IMR-90 (cell line): ENCODE data around the gene ANO8. TPM values are rescaled to one million over a fixed set of nuclear protein-coding genes. Genes with fewer than 3 reads are reported as not detected.

Experiments
- ATAC-seq: fragments of 200-7000 bp; cut with Tn5 transposase; 2 replicates; pipeline ENCODE4 v1.9.1; 2020; ENCODE audit warnings: low read depth, mild to moderate bottlenecking, moderate library complexity
- BruUV-seq: library from RNA; stranded (reverse); fragments of 400-500 nt; replicated peaks from 2 replicates; lab custom pipeline; 2021; lab: Mats Ljungman, UMichigan
- CTCF ChIA-PET: fragments of 300-600 bp; formaldehyde crosslinking; extraction: SDS; loops from one replicate; lab custom pipeline; 2021; ENCODE audit warnings: antibody characterized with exemption; lab: Yijun Ruan, JAX
- POLR2A ChIA-PET: fragments of 300-600 bp; sonication (Branson Sonifier 250); formaldehyde crosslinking; loops from one replicate; lab custom pipeline; 2022; ENCODE audit warnings: antibody characterized with exemption; ENCODE audit not compliant: unreplicated experiment; lab: Charles Lee
- DNase-seq: peaks from one replicate; pipeline ENCODE4 v3.0.0; 2013
- H2AFZ ChIP-seq: replicated peaks from 2 replicates; pipeline ENCODE3; 2013; ENCODE audit warnings: low read length, mild to moderate bottlenecking; ENCODE audit not compliant: poor library complexity
- H2AK5ac ChIP-seq: 2 replicates; pipeline ENCODE4 v1.6.1; 2013; ENCODE audit warnings: low read depth, low read length, inconsistent platforms
- H2AK9ac ChIP-seq: replicated peaks from 2 replicates; pipeline ENCODE3; 2013; ENCODE audit warnings: mild to moderate bottlenecking, low read depth, low read length, moderate library complexity; ENCODE audit not compliant: poor library complexity
- H2BK120ac ChIP-seq: 2 replicates; pipeline ENCODE4 v1.6.1; 2013; ENCODE audit warnings: low read depth, low read length, inconsistent platforms
- H2BK15ac ChIP-seq: 3 replicates; pipeline ENCODE4 v1.6.1; 2013; ENCODE audit warnings: low read depth, low read length, inconsistent platforms
- H2BK20ac ChIP-seq: 2 replicates; pipeline ENCODE4 v1.6.1; 2013; ENCODE audit warnings: low read depth, mild to moderate bottlenecking, inconsistent platforms, low read length, moderate library complexity
- H2BK5ac ChIP-seq: 2 replicates; pipeline ENCODE4 v1.6.1; 2013; ENCODE audit warnings: mild to moderate bottlenecking, low read depth, low read length, inconsistent platforms; ENCODE audit not compliant: poor library complexity, severe bottlenecking
- H3K14ac ChIP-seq: replicated peaks from 2 replicates; pipeline ENCODE4 v1.6.1; 2013; ENCODE audit warnings: low read depth, low read length, inconsistent platforms
- H3K18ac ChIP-seq: 2 replicates; pipeline ENCODE4 v1.6.1; 2013; ENCODE audit warnings: low read depth, low read length, control low read depth
- H3K23ac ChIP-seq: 2 replicates; pipeline ENCODE4 v1.6.1; 2013; ENCODE audit warnings: low read depth, low read length, inconsistent platforms
- H3K27ac ChIP-seq: 2 replicates; pipeline ENCODE4 v1.5.1; 2013; ENCODE audit warnings: mild to moderate bottlenecking, control low read depth, low read length; ENCODE audit not compliant: insufficient read depth
- H3K27me3 ChIP-seq: 2 replicates; pipeline ENCODE4 v1.6.1; 2013; ENCODE audit warnings: low read length; ENCODE audit not compliant: control insufficient read depth, insufficient read depth
- H3K36me3 ChIP-seq: 2 replicates; pipeline ENCODE4 v1.6.1; 2013; ENCODE audit warnings: low read length, mixed read lengths; ENCODE audit not compliant: control insufficient read depth, insufficient read depth
- H3K4ac ChIP-seq: 2 replicates; pipeline ENCODE4 v1.6.1; 2013; ENCODE audit warnings: low read depth, low read length, inconsistent platforms
- H3K4me1 ChIP-seq: 2 replicates; pipeline ENCODE4 v1.6.1; 2013; ENCODE audit warnings: low read length, mixed read lengths; ENCODE audit not compliant: control insufficient read depth, insufficient read depth
- H3K4me2 ChIP-seq: 2 replicates; pipeline ENCODE4 v1.6.1; 2013; ENCODE audit warnings: low read depth, mild to moderate bottlenecking, control low read depth, low read length, moderate library complexity
- H3K4me3 ChIP-seq: 2 replicates; pipeline ENCODE4 v1.5.1; 2013; ENCODE audit warnings: low read depth, mild to moderate bottlenecking, control low read depth, low read length, moderate library complexity; ENCODE audit not compliant: insufficient read depth
- H3K56ac ChIP-seq: 2 replicates; pipeline ENCODE4 v1.6.1; 2013; ENCODE audit warnings: low read length, inconsistent platforms; ENCODE audit not compliant: insufficient read depth; ENCODE audit errors: extremely low read depth
- H3K79me1 ChIP-seq, 2 experiments: 2 replicates each; pipeline ENCODE4 v1.6.1; 2013; ENCODE audit warnings: low read length in 2 of 2, inconsistent platforms in 1 of 2, low read depth in 1 of 2
- H3K9ac ChIP-seq: 2 replicates; pipeline ENCODE4 v1.6.1; 2013; ENCODE audit warnings: low read depth, low read length, control low read depth
- H3K9me1 ChIP-seq: 2 replicates; pipeline ENCODE4 v1.6.1; 2013; ENCODE audit warnings: low read length, inconsistent platforms; ENCODE audit not compliant: insufficient read depth
- H3K9me3 ChIP-seq: 2 replicates; pipeline ENCODE4 v1.6.1; 2013; ENCODE audit warnings: low read length; ENCODE audit not compliant: control insufficient read depth, insufficient read depth
- H4K20me1 ChIP-seq: 2 replicates; pipeline ENCODE4 v1.6.1; 2013; ENCODE audit warnings: low read length, inconsistent platforms; ENCODE audit not compliant: insufficient read depth
- H4K5ac ChIP-seq: 2 replicates; pipeline ENCODE4 v1.6.1; 2013; ENCODE audit warnings: mild to moderate bottlenecking, low read depth, low read length, control low read depth
- H4K8ac ChIP-seq, 2 experiments: 2 replicates each; pipeline ENCODE4 v1.6.1; 2013; ENCODE audit warnings: low read depth in 2 of 2, low read length in 2 of 2, control low read depth in 1 of 2, inconsistent platforms in 1 of 2
- H4K91ac ChIP-seq: 2 replicates; pipeline ENCODE4 v1.6.1; 2013; ENCODE audit warnings: low read depth, low read length, inconsistent platforms; ENCODE audit not compliant: insufficient read depth
- BHLHE40 ChIP-seq: fragments of 150-350 bp; IDR thresholded peaks from 2 replicates; pipeline ENCODE4 v1.6.1; 2016; ENCODE audit warnings: mild to moderate bottlenecking, low read depth, low read length
- CEBPB ChIP-seq: IDR thresholded peaks from 2 replicates; pipeline ENCODE4 v1.6.1; 2012; ENCODE audit warnings: low read depth, low read length, improper control_type of control experiment
- CHD1 ChIP-seq: IDR thresholded peaks from 2 replicates; pipeline ENCODE4 v1.6.1; 2012; ENCODE audit warnings: low read depth, low read length, improper control_type of control experiment
- CTCF ChIP-seq: conservative IDR thresholded peaks from 2 replicates; pipeline ENCODE4 v1.5.1; 2012; ENCODE audit warnings: mild to moderate bottlenecking, low read depth, low read length, improper control_type of control experiment
- FOS ChIP-seq: fragments of 150-350 bp; IDR thresholded peaks from 2 replicates; pipeline ENCODE4 v1.6.1; 2016; ENCODE audit warnings: low read depth, low read length
- MAFK ChIP-seq: IDR thresholded peaks from 2 replicates; pipeline ENCODE4 v1.6.1; 2012; ENCODE audit warnings: low read depth, low read length, improper control_type of control experiment
- MXI1 ChIP-seq: IDR thresholded peaks from 2 replicates; pipeline ENCODE4 v1.6.1; 2012; ENCODE audit warnings: low read depth, mild to moderate bottlenecking, low read length, moderate library complexity, borderline replicate concordance
- NFE2L2 ChIP-seq: fragments of 150-350 bp; IDR thresholded peaks from 2 replicates; pipeline ENCODE4 v1.6.1; 2016; ENCODE audit warnings: low read depth, mild to moderate bottlenecking, low read length
- RAD21 ChIP-seq: IDR thresholded peaks from 2 replicates; pipeline ENCODE4 v1.6.1; 2012; ENCODE audit warnings: low read length, improper control_type of control experiment
- RCOR1 ChIP-seq: IDR thresholded peaks from 2 replicates; pipeline ENCODE4 v1.6.1; 2012; ENCODE audit warnings: mild to moderate bottlenecking, low read length, improper control_type of control experiment; ENCODE audit not compliant: insufficient replicate concordance
- RFX5 ChIP-seq: IDR thresholded peaks from 2 replicates; pipeline ENCODE4 v1.8.0; 2012; ENCODE audit warnings: low read depth, mild to moderate bottlenecking, low read length, moderate library complexity
- SMC3 ChIP-seq: fragments of 150-350 bp; IDR thresholded peaks from 2 replicates; pipeline ENCODE4 v1.6.1; 2016; ENCODE audit warnings: low read depth, mild to moderate bottlenecking, antibody characterized with exemption, low read length, moderate library complexity
- USF2 ChIP-seq: fragments of 150-350 bp; IDR thresholded peaks from 2 replicates; pipeline ENCODE4 v1.6.1; 2017; ENCODE audit warnings: mild to moderate bottlenecking, antibody characterized with exemption, low read length, low read depth
- WGBS, 2 experiments: methylation state at CpG; one replicate each; pipeline versions ENCODE4 v1.1.5 to v1.1.7; 2013; ENCODE audit warnings: missing lambda C conversion rate in 2 of 2; ENCODE audit not compliant: insufficient read length in 1 of 2; ENCODE audit errors: extremely low coverage in 2 of 2; 5-methylcytosine and 5-hydroxymethylcytosine counted together
- dilution Hi-C: fragments of 300-500 bp; cut with HindIII; formaldehyde crosslinking; loops from one replicate; pipeline ENCODE4 v1.14.3; 2018; ENCODE audit warnings: low sequenced_read_pairs; ENCODE audit not compliant: unreplicated experiment
- in situ Hi-C: fragments of 300-500 bp; cut with MboI; formaldehyde crosslinking; loops from 3 replicates; pipeline ENCODE4 v1.14.3; 2019; ENCODE audit warnings: low sequenced_read_pairs, inconsistent platforms, mixed read lengths
- intact Hi-C: fragments of 100-400 bp; cut with micrococcal nuclease; formaldehyde crosslinking; loops from 2 replicates; pipeline ENCODE4 v1.10.0; 2022
- polyA plus RNA-seq, 3 experiments: library from polyadenylated mRNA; depleted of rRNA; stranded (reverse); fragments of >200 nt; gene quantifications; 2 replicates each; pipeline ENCODE4 v1.2.3, GENCODE V29; 2012; ENCODE audit warnings: low replicate concordance in 1 of 3
- total RNA-seq: library from RNA; depleted of rRNA; stranded (reverse); fragments of >200 nt; gene quantifications from 2 replicates; pipeline ENCODE4 v1.2.3, GENCODE V29; 2012
- TF ChIP-seq, protein P1 (sequence below): fragments of 150-350 bp; IDR thresholded peaks from 2 replicates; pipeline ENCODE4 v1.6.1; 2016; ENCODE audit warnings: low read depth, mild to moderate bottlenecking, low read length, moderate library complexity, borderline replicate concordance

The ANO8 gene
- total and polyA plus RNA-seq, 2 of the 4 experiments (the other 2 are of a cell fraction): 1.6 to 5.6 TPM

- no peak overlapping the region for H3K23ac ChIP-seq
These were observed 920 bp upstream of the ANO8 start for GRCh38 chr19:17335575-17335974.

More at GRCh38 chr19:17335575-17335974, 920 bp upstream of the ANO8 start:
- no peak for TF ChIP-seq RFX5
- no peak for TF ChIP-seq NFE2L2
- no peak for TF ChIP-seq BHLHE40
- TF ChIP-seq RAD21: no peak
- TF ChIP-seq USF2: no peak
- no peak for TF ChIP-seq RCOR1
- no peak for TF ChIP-seq MXI1
- TF ChIP-seq CTCF: no peak
- no peak for TF ChIP-seq CEBPB
- TF ChIP-seq, protein P1, sequence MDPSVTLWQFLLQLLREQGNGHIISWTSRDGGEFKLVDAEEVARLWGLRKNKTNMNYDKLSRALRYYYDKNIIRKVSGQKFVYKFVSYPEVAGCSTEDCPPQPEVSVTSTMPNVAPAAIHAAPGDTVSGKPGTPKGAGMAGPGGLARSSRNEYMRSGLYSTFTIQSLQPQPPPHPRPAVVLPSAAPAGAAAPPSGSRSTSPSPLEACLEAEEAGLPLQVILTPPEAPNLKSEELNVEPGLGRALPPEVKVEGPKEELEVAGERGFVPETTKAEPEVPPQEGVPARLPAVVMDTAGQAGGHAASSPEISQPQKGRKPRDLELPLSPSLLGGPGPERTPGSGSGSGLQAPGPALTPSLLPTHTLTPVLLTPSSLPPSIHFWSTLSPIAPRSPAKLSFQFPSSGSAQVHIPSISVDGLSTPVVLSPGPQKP: no peak
- TF ChIP-seq CHD1: no peak
- TF ChIP-seq MAFK: no peak
- TF ChIP-seq FOS: no peak
- no peak for TF ChIP-seq SMC3
- no peak overlapping the region for H4K91ac ChIP-seq
- peaks cover 5% of the 10 kb centered on the region for H3K9me1 ChIP-seq
- 92% methylated on average over 2 of the region's 10 CpGs; no CpG with 5 or more reads in 1 of the 2 experiments for WGBS, 2 experiments
- no peak overlapping the region for H3K56ac ChIP-seq
- H3K4me1 ChIP-seq: peaks cover 8% of the 10 kb centered on the region
- no peak overlapping the region for H3K14ac ChIP-seq
- POLR2A ChIA-PET: no interaction called here
- no peaks in the 10 kb centered on the region for H3K27me3 ChIP-seq
- in situ Hi-C loops: no loop called here
- no peak overlapping the region for H3K27ac ChIP-seq
- peak overlapping the region in 1 of 2 experiments; percentile 22; a peak in 1 of 4 replicates for H4K8ac ChIP-seq
- ATAC-seq (no peak), DNase-seq (no peak)
- H3K4me3 ChIP-seq: no peak overlapping the region
- H2AK9ac ChIP-seq: no peak overlapping the region
- H3K18ac ChIP-seq: no peak overlapping the region
- H2BK20ac ChIP-seq: no peak overlapping the region
- H2AK5ac ChIP-seq: 0 out of 2 replicates have a peak overlapping the region, but pooled peaks have one; percentile 58
- BruUV-seq: no TSS peak
- peaks cover 7 to 44% of the 10 kb centered on the region in 2 experiments; a peak in 3 of 4 replicates for H3K79me1 ChIP-seq
- no peak overlapping the region for H2BK15ac ChIP-seq
- peaks cover 1% of the 10 kb centered on the region; the same call in 1 of the 2 replicates for H3K36me3 ChIP-seq
- no peak overlapping the region for H3K4me2 ChIP-seq
- no peak overlapping the region for H4K5ac ChIP-seq
- no peak overlapping the region for H2BK5ac ChIP-seq
- dilution Hi-C loops: no loop called here
- CTCF ChIA-PET: no interaction called here
- H2AFZ ChIP-seq: no peak overlapping the region
- no peak overlapping the region for H3K9ac ChIP-seq
- H2BK120ac ChIP-seq: no peak overlapping the region
- no peaks in the 10 kb centered on the region for H4K20me1 ChIP-seq
- intact Hi-C loops: no loop called here
- no peaks in the 10 kb centered on the region for H3K9me3 ChIP-seq
- H3K4ac ChIP-seq: no peak overlapping the region
